Hepatocyte (in vitro differentiated cells): ENCODE data around the gene SLC2A4.

Experiments used
- EZH2 ChIP-seq: fragments of 200-600 bp; sonication (generic); IDR thresholded peaks from 2 replicates; pipeline ENCODE4 v1.6.1; 2016; ENCODE audit warnings: antibody characterized with exemption, mild to moderate bottlenecking, borderline replicate concordance
- EZH2phosphoT487 ChIP-seq: fragments of 200-600 bp; sonication (generic); IDR thresholded peaks from one replicate; pipeline ENCODE4 v1.6.1; 2018; ENCODE audit warnings: antibody characterized with exemption, mild to moderate bottlenecking, low read depth, moderate library complexity; ENCODE audit not compliant: unreplicated experiment, severe bottlenecking
- TF ChIP-seq, protein P1 (sequence below): fragments of 200-600 bp; sonication (generic); IDR thresholded peaks from 2 replicates; pipeline ENCODE4 v1.5.1; 2016; ENCODE audit warnings: antibody characterized with exemption, mild to moderate bottlenecking; ENCODE audit not compliant: poor library complexity

GRCh38 chr17:7250695-7251627 lies 30.6 kb upstream of the SLC2A4 start:
- TF ChIP-seq, protein P1, sequence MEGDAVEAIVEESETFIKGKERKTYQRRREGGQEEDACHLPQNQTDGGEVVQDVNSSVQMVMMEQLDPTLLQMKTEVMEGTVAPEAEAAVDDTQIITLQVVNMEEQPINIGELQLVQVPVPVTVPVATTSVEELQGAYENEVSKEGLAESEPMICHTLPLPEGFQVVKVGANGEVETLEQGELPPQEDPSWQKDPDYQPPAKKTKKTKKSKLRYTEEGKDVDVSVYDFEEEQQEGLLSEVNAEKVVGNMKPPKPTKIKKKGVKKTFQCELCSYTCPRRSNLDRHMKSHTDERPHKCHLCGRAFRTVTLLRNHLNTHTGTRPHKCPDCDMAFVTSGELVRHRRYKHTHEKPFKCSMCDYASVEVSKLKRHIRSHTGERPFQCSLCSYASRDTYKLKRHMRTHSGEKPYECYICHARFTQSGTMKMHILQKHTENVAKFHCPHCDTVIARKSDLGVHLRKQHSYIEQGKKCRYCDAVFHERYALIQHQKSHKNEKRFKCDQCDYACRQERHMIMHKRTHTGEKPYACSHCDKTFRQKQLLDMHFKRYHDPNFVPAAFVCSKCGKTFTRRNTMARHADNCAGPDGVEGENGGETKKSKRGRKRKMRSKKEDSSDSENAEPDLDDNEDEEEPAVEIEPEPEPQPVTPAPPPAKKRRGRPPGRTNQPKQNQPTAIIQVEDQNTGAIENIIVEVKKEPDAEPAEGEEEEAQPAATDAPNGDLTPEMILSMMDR: no peak
- TF ChIP-seq EZH2phosphoT487 (no peak), EZH2 (no peak)
